GM15510 (cell line): ENCODE measurements around the gene MOB1B.
A peak's percentile ranks its signal among the peaks of the same experiment; 100 is the strongest.

Source experiments
- POLR2A ChIP-seq: IDR thresholded peaks from 3 replicates; pipeline ENCODE4 v1.6.1; 2011; ENCODE audit warnings: borderline replicate concordance; ENCODE audit not compliant: insufficient read length; ENCODE audit errors: extremely low read depth

The MOB1B gene

GRCh38 chr4:70901984-70902576, at the start of gene MOB1B:
Gene MOB1B, plus strand, starts transcription at chr4:70902369. Its CDS starts 168 bp downstream, at chr4:70902537.
- peak; percentile 46 for TF ChIP-seq POLR2A

- TF ChIP-seq POLR2A = no peak
These were observed 46.7 kb upstream of the MOB1B start for GRCh38 chr4:70855464-70855863.

- no peak for TF ChIP-seq POLR2A
These were observed 43.7 kb upstream of the MOB1B start for GRCh38 chr4:70858454-70858853.

GRCh38 chr4:70859066-70859465, 43.1 kb upstream of the MOB1B start:
- TF ChIP-seq POLR2A = no peak

- no peak for TF ChIP-seq POLR2A
These were observed 38.9 kb upstream of the MOB1B start for GRCh38 chr4:70863099-70863790.

- no peak for TF ChIP-seq POLR2A
These were observed 33.4 kb upstream of the MOB1B start for GRCh38 chr4:70868778-70869177.

GRCh38 chr4:70873216-70873615, 29.0 kb upstream of the MOB1B start:
- no peak for TF ChIP-seq POLR2A

GRCh38 chr4:70874268-70875156, 27.7 kb upstream of the MOB1B start:
- TF ChIP-seq POLR2A = no peak

- TF ChIP-seq POLR2A = no peak
These were observed 24.6 kb upstream of the MOB1B start for GRCh38 chr4:70877556-70877955.

GRCh38 chr4:70880739-70881138, 21.4 kb upstream of the MOB1B start:
- no peak for TF ChIP-seq POLR2A

- TF ChIP-seq POLR2A = no peak
These were observed 17.0 kb upstream of the MOB1B start for GRCh38 chr4:70885174-70885573.

GRCh38 chr4:70892086-70892769, 9.9 kb upstream of the MOB1B start:
- TF ChIP-seq POLR2A = no peak

- no peak for TF ChIP-seq POLR2A
These were observed 8.4 kb upstream of the MOB1B start for GRCh38 chr4:70893790-70894189.

- TF ChIP-seq POLR2A = no peak
These were observed 6.8 kb upstream of the MOB1B start for GRCh38 chr4:70895405-70895804.
